GM21423 (cell line): ENCODE measurements around the gene DBNL.

Source experiments
- ATAC-seq: cut with Tn5 transposase; IDR thresholded peaks from one replicate; pipeline ENCODE4 v1.9.1; 2021; ENCODE audit warnings: mild to moderate bottlenecking, moderate library complexity; ENCODE audit not compliant: unreplicated experiment

DBNL gene

GRCh38 chr7:44060948-44061644 lies 16.6 kb downstream of the DBNL start:
- no peak for ATAC-seq

- ATAC-seq = no peak
Observed at GRCh38 chr7:44061645-44062179, 17.2 kb downstream of the DBNL start.

- no peak for ATAC-seq
Observed at GRCh38 chr7:44062180-44062902, 17.8 kb downstream of the DBNL start.

GRCh38 chr7:44062903-44063295 lies 18.4 kb downstream of the DBNL start:
- ATAC-seq = no peak

GRCh38 chr7:44063547-44063893 lies 19.0 kb downstream of the DBNL start:
- ATAC-seq = no peak

GRCh38 chr7:44063894-44064651 lies 19.6 kb downstream of the DBNL start:
- ATAC-seq = no peak

- ATAC-seq = no peak
Observed at GRCh38 chr7:44064791-44065430, 20.4 kb downstream of the DBNL start.

GRCh38 chr7:44065431-44066110 lies 21.1 kb downstream of the DBNL start, which contains the start of gene PGAM2:
PGAM2 (minus strand) TSS chr7:44065567; CDS start chr7:44065529, 38 bp downstream.
- no peak for ATAC-seq

- no peak for ATAC-seq
Observed at GRCh38 chr7:44066111-44066460, 21.6 kb downstream of the DBNL start.

GRCh38 chr7:44066494-44067063 lies 22.1 kb downstream of the DBNL start:
- ATAC-seq = no peak

- no peak for ATAC-seq
Observed at GRCh38 chr7:44067064-44067951, 22.8 kb downstream of the DBNL start.

GRCh38 chr7:44068054-44068453 lies 23.6 kb downstream of the DBNL start:
- no peak for ATAC-seq

- no peak for ATAC-seq
Observed at GRCh38 chr7:44071726-44072363, 27.3 kb downstream of the DBNL start.

- ATAC-seq = no peak
Observed at GRCh38 chr7:44072364-44073231, 28.1 kb downstream of the DBNL start.

GRCh38 chr7:44073664-44074348 lies 29.3 kb downstream of the DBNL start:
- ATAC-seq = peak; percentile 53

GRCh38 chr7:44074349-44074695 lies 29.8 kb downstream of the DBNL start:
- no peak for ATAC-seq
